ENCODE data around the gene CELA2A.
"Not testable (repeated sequence)": the region's sequence is repeated elsewhere in the genome, so short reads cannot be mapped to it uniquely, and the experiment has no call there.

CELA2A gene

GRCh38 chr1:15445390-15446122, 11.0 kb upstream of the CELA2A start:
- no peak for DNase-seq

GRCh38 chr1:15446212-15446611, 10.3 kb upstream of the CELA2A start:
- no peak for DNase-seq

GRCh38 chr1:15448877-15449462, 7.6 kb upstream of the CELA2A start:
- no peak for DNase-seq

- no peak for DNase-seq
Observed at GRCh38 chr1:15449567-15449966, 7.0 kb upstream of the CELA2A start.

- DNase-seq: no peak
Observed at GRCh38 chr1:15451014-15451722, 5.4 kb upstream of the CELA2A start.

- DNase-seq: no peak
Observed at GRCh38 chr1:15452216-15452615, 4.3 kb upstream of the CELA2A start.

- DNase-seq: no peak
Observed at GRCh38 chr1:15452866-15453571, 3.5 kb upstream of the CELA2A start.

GRCh38 chr1:15453734-15454133, 2.8 kb upstream of the CELA2A start:
- DNase-seq: no peak

GRCh38 chr1:15454256-15454655, 2.3 kb upstream of the CELA2A start:
- no peak for DNase-seq

GRCh38 chr1:15455522-15455921, 1.0 kb upstream of the CELA2A start:
- no peak for DNase-seq

- DNase-seq: no peak
Observed at GRCh38 chr1:15457585-15457984, 1.1 kb downstream of the CELA2A start.

GRCh38 chr1:15458388-15458787, 1.9 kb downstream of the CELA2A start:
- not testable (repeated sequence) for DNase-seq

GRCh38 chr1:15459771-15460707, 3.5 kb downstream of the CELA2A start:
- DNase-seq: no peak

- DNase-seq: no peak
Observed at GRCh38 chr1:15460708-15461095, 4.2 kb downstream of the CELA2A start.

GRCh38 chr1:15463064-15463800, 6.7 kb downstream of the CELA2A start:
- DNase-seq: not testable (repeated sequence)

GRCh38 chr1:15463926-15464322, 7.4 kb downstream of the CELA2A start:
- DNase-seq: not testable (repeated sequence)

- no peak for DNase-seq
Observed at GRCh38 chr1:15465674-15466073, 9.1 kb downstream of the CELA2A start.

- DNase-seq: not testable (repeated sequence)
Observed at GRCh38 chr1:15466955-15467625, 10.6 kb downstream of the CELA2A start.

GRCh38 chr1:15468145-15468544, 11.6 kb downstream of the CELA2A start:
- DNase-seq: no peak

GRCh38 chr1:15469361-15469760, 12.8 kb downstream of the CELA2A start:
- DNase-seq: no peak
